Right ventricle myocardium inferior (tissue), 1 donor: ENCODE results near the gene TMEM176A. TPM values are rescaled to one million over a fixed set of nuclear protein-coding genes. Genes with fewer than 3 reads are reported as not detected.
A peak's percentile ranks its signal among the peaks of the same experiment; 100 is the strongest.
"Not testable (repeated sequence)": the region's sequence is repeated elsewhere in the genome, so short reads cannot be mapped to it uniquely, and the experiment has no call there.

ENCODE experiments used
- ATAC-seq: fragments of 200-7000 bp; cut with Tn5 transposase; one replicate; pipeline ENCODE4 v1.9.1; 2020; ENCODE audit warnings: mild to moderate bottlenecking, moderate library complexity
- DNase-seq: peaks from one replicate; pipeline ENCODE4 v3.0.0; 2021; ENCODE audit errors: missing footprints
- intact Hi-C: fragments of 100-400 bp; cut with DNase I; formaldehyde crosslinking; loops from one replicate; pipeline ENCODE4 v1.11.0; 2022
- total RNA-seq: library from RNA; stranded (reverse); fragmentation: NEBNext Ultra II Directional; extraction: Animal tissue kit (Norgen Biotek cat#: 25700); gene quantifications from one replicate; pipeline ENCODE4 v1.2.1, GENCODE V29; 2021
- donor health status: DM: no; HTN: yes; CAD: no; lungs with severe emphysema.

The TMEM176A gene
- total RNA-seq, 1 donor from 2014 or later = 31.1 TPM

DNA sequence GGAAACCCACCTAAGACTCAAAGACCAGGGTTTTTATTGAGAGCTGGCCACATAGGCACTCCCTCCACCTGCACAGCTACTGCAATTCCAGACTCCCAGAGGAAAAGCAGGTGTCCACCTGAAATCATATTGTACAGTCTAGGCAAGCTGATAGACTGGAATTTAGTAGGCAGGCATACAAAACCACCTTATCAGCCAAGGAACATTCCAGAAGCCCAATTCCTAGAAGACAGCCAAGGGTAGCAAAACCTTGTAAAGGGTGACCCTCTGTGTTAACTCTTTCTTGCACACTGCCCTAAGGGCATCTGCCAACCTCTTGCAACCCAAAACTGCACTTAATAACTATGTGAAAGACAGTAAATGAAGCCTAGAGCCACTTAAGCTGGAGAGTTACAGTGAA is 5.3 kb downstream of the TMEM176A start:
- DNase-seq (no peak), ATAC-seq (no peak)
- intact Hi-C loops = no loop called here

- ATAC-seq (no peak), DNase-seq (no peak)
- intact Hi-C loops = no loop called here
These were observed 5.9 kb downstream of the TMEM176A start for GRCh38 chr7:150806454-150806853.

DNA sequence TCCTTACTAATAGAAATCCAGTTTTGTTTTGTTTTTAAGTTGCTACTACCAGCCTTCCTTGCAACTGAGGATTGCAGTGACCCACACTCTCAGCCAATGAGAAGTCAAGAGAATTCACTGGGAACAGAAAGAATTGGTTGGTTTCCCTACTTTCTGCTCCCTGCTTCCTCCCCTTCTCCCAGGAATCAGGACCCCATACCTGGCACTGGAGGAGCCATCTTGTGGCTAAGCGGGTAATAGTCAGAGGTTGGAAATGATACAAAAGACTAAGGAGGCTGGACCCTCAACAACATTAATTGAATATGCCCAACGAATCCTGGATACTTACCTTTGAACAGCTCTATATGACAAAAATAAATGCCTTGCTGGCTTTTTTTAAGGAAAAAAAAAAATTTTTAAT is 6.3 kb downstream of the TMEM176A start:
- intact Hi-C loops = no loop called here
- DNase-seq = no peak
- ATAC-seq = no peak

DNA sequence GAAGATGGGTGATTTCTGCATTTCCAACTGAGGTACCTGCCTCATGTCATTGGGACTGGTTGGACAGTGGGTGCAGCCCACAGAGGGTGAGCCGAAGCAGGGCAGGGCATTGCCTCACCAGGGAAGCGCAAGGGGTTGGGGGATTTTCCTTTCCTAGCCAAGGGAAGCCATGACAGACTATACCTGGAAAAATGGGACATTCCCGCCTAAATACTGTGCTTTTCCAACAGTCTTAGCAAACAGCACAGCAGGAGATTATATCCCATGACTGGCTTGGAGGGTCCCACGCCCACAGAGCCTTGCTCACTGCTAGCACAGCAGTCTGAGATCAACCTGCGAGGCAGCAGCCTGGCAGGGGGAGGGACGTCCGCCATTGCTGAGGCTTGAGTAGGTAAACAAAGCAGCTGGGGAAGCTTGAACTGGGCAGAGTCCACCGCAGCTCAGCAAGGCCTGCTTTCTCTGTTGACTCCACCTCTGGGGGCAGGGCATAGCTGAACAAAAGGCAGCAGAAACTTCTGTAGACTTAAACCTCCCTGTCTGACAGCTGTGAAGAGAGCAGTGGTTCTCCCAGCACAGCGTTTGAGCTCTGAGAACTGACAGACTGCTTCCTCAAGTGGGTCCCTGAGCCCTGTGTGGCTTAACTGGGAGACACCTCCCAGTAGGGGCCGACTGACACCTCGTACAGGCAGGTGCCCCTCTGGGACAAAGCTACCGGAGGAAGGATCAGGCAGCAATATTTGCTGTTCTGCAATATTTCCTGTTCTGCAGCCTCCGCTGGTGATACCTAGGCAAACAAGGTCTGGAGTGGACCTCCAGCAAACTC is 7.3 kb downstream of the TMEM176A start:
- ATAC-seq, DNase-seq, intact Hi-C loops: not testable (repeated sequence)

GRCh38 chr7:150814328-150815001 is 13.9 kb downstream of the TMEM176A start:
- DNase-seq = no peak
- intact Hi-C loops = no loop called here
- no peak for ATAC-seq

DNA sequence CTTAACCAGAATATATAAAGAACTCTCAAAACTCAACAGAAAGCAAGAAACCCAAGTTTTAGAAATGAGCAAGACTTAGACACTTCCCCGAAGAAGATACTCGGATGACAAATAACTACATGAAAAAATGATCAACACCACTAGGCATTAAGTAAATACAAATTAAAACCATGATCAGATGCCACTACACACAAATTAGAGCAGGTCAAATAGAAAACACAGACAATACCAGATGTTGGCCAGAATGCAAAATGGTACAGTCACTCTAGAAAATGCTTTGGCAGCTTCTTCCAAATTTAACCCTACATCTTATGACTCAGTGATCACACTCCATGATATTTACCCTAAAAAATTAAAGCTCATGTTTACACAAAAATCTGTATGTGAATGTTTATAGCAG is 18.4 kb downstream of the TMEM176A start:
- intact Hi-C loops = no loop called here
- DNase-seq (no peak), ATAC-seq (no peak)

GRCh38 chr7:150820148-150820547 is 19.6 kb downstream of the TMEM176A start:
- DNase-seq (no peak), ATAC-seq (no peak)
- intact Hi-C loops = loop anchor here (2.0 to 10.0 kb wide), 2 partner anchors 33 to 155 kb away; partner anchors contain the start of gene KCNH2

DNA sequence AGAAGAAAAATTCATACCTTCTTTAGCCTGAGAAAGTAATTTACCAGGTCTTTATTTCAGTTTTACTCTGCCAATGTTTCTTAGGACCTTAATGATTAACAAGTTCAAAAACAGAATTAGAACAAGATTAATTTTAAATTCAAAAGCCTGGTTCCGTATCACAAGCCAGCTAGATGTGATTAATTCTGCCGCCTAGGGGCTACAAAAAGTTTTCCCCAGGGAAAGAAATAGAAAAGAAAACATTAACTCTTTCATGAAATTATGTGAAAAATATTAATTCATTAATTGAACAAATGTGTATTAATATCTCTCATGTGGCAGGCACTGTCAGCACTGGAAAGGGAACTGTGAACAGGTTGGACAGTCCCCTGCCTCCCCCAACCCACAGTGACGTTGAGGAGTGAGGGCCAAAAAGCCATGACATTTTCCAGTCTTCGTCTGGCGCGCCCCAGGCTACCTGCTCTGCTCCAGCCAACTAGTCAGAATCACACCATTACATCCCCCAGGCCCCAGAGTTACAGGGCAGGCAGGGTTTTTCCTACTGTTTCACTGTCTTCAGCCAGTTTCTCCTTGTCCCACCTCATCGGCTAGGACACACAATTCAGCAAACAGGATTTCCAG is 20.1 kb downstream of the TMEM176A start:
- ATAC-seq (no peak), DNase-seq (no peak)
- intact Hi-C loops = loop anchor here (2.0 to 10.0 kb wide), 2 partner anchors 34 to 154 kb away; partner anchors contain the start of gene KCNH2

GRCh38 chr7:150823043-150823442 is 22.5 kb downstream of the TMEM176A start:
- intact Hi-C loops = loop anchor here (10.0 kb wide), 1 partner anchor 152 kb away; the partner anchor contains the start of gene KCNH2
- no peak for DNase-seq
- no peak for ATAC-seq

- intact Hi-C loops = loop anchor here (10.0 kb wide), 1 partner anchor 151 kb away; the partner anchor contains the start of gene KCNH2
- ATAC-seq = peak; percentile 81
- no peak for DNase-seq
These were observed 23.0 kb downstream of the TMEM176A start for GRCh38 chr7:150823484-150824126.

DNA sequence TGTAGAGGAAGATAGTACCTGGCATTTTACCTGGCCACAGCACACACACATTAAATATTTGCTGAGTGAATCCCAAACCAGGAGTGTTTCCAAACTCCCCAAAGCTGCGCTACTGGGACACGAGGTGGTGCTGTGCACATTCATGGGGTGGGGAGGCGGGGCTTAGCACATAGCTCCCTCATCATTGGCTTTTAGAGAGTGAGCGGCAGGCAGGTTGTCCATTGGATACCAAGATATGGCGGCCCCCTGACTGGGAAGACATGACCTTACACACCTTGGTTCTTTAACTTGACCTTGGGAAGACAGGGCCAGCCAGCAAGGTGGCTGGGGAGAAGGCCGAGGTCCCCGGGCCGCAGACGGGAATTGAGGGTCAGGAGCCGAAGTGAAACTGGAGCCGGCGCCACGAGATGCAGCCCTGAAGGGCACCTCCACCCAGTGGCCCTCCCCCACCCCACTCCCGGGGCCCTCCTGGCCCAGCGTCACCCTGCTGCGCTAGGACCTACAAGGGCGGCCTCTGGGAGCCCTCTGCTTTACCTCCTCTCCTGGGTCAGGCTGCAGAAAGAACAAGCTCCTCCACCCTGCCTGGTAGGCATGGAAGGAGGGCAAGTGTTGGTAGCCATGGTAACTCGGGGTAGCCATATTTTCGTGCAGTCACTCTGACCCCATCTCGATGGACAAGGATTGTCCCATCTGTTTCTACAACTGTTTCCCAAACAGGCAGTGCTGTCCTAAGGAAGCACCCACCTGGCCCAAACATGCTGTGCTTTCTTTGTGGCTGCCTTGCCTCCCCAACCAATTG is 24.0 kb downstream of the TMEM176A start:
- no peak for ATAC-seq
- DNase-seq = no peak
- intact Hi-C loops = loop anchor here (10.0 kb wide), 1 partner anchor 150 kb away; the partner anchor contains the start of gene KCNH2

- intact Hi-C loops = loop anchor here (10.0 kb wide), 1 partner anchor 149 kb away; the partner anchor contains the start of gene KCNH2
These were observed 25.7 kb downstream of the TMEM176A start for GRCh38 chr7:150826061-150826849.

DNA sequence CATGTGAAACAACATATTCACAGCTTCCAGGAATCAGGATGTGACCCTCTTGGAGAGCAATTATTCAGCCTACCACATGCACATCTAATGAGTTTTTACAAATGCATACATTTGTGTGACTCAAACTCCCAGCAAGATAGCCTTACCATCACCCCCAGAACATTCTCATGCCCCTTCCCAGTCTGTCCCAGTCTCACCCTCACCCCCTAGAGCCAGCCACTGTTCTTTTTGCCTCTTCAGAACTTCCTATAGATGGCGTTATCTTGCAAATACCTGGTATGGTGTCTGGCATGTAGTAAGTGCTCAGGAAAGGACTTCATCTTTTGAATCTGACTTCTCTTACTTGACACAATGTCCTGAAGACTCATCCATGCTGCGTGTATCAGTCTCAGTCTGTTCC is 27.8 kb downstream of the TMEM176A start:
- DNase-seq (no peak), ATAC-seq (no peak)
- intact Hi-C loops = loop anchor here (10.0 kb wide), 1 partner anchor 146 kb away; the partner anchor contains the start of gene KCNH2

More at GRCh38 chr7:150826061-150826849, 25.7 kb downstream of the TMEM176A start:
- no peak for DNase-seq
- peak; percentile 83 for ATAC-seq

- ATAC-seq = no peak
- no peak for DNase-seq
- intact Hi-C loops = loop anchor here (10.0 kb wide), 1 partner anchor 145 kb away; the partner anchor contains the start of gene KCNH2
These were observed 28.9 kb downstream of the TMEM176A start for GRCh38 chr7:150829426-150829825.

GRCh38 chr7:150830937-150831336 is 30.4 kb downstream of the TMEM176A start:
- DNase-seq (no peak), ATAC-seq (no peak)
- intact Hi-C loops = no loop called here

DNA sequence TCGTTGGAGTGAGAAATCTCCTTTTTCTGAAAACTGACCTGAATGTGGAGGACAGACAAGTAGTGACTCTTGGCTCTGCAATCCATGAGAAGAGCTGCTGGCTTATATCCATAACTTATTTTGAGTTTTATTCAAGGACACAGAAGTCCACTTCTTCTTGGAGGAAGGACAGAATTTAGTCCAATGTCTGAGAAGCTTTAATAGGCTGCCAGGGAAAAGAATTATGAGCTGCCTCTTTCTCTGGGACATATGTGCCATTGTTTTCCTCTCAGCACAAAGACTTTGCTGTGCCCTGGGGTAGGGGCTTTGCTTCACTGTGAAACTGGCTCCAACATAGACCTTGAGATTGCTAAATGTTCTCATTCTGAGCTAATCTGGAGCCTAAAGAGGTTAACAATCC is 31.3 kb downstream of the TMEM176A start:
- intact Hi-C loops = no loop called here
- no peak for DNase-seq
- no peak for ATAC-seq

DNA sequence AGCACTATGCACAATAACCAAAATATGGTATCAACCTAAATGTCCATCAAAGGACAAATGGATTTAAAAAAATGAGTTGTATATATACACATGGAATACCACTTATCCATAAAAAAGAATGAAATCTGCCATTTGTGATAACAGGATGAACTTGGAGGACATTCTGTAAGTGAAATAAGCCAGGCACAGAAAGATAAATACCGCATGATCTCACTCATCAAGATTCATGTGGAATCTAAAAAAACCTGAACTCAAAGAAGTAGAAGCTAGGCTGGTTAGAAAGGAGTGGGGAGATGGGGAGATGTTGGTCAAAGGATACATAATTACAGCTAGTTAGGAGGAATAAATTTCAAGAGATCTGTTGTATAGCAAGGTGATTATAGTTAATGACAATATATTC is 34.5 kb downstream of the TMEM176A start:
- intact Hi-C loops = no loop called here
- no peak for ATAC-seq
- DNase-seq = no peak
